SK-N-MC (cell line): ENCODE data around the gene SH2D5.

Source experiments
- DNase-seq: peaks from one replicate; pipeline ENCODE4 v3.0.0-alpha.2; 2011; ENCODE audit warnings: low read depth, low spot score
- H3K27ac ChIP-seq: fragments of 200-600 bp; sonication (generic); 2 replicates; pipeline ENCODE4 v1.5.1; 2016; ENCODE audit warnings: mixed run types
- H3K36me3 ChIP-seq: fragments of 200-600 bp; sonication (generic); 2 replicates; pipeline ENCODE4 v1.6.1; 2017; ENCODE audit warnings: antibody characterized with exemption, low read length, mixed read lengths; ENCODE audit not compliant: insufficient read depth
- H3K4me3 ChIP-seq: fragments of 200-600 bp; sonication (generic); 2 replicates; pipeline ENCODE4 v1.5.1; 2016
- H3K9ac ChIP-seq: fragments of 200-600 bp; sonication (generic); 2 replicates; pipeline ENCODE4 v1.8.0; 2017; ENCODE audit warnings: mixed run types, mixed read lengths; ENCODE audit not compliant: insufficient read length
- H3K9me3 ChIP-seq: fragments of 200-600 bp; sonication (generic); 2 replicates; pipeline ENCODE4 v1.6.1; 2017; ENCODE audit warnings: low read depth, mild to moderate bottlenecking, antibody characterized with exemption, low read length, moderate library complexity, mixed read lengths
- EZH2 ChIP-seq: fragments of 200-600 bp; sonication (generic); IDR thresholded peaks from one replicate; pipeline ENCODE4 v1.6.1; 2017; ENCODE audit warnings: antibody characterized with exemption
- FOXP2 ChIP-seq: optimal IDR thresholded peaks from 2 replicates; pipeline ENCODE3; 2011; ENCODE audit warnings: mild to moderate bottlenecking, moderate library complexity; ENCODE audit not compliant: insufficient read depth; ENCODE audit errors: extremely low read length, control extremely low read depth
- POLR2AphosphoS5 ChIP-seq: IDR thresholded peaks from 2 replicates; pipeline ENCODE4 v1.6.1; 2012; ENCODE audit warnings: mild to moderate bottlenecking, low read depth, low read length, borderline replicate concordance

Gene SH2D5

DNA sequence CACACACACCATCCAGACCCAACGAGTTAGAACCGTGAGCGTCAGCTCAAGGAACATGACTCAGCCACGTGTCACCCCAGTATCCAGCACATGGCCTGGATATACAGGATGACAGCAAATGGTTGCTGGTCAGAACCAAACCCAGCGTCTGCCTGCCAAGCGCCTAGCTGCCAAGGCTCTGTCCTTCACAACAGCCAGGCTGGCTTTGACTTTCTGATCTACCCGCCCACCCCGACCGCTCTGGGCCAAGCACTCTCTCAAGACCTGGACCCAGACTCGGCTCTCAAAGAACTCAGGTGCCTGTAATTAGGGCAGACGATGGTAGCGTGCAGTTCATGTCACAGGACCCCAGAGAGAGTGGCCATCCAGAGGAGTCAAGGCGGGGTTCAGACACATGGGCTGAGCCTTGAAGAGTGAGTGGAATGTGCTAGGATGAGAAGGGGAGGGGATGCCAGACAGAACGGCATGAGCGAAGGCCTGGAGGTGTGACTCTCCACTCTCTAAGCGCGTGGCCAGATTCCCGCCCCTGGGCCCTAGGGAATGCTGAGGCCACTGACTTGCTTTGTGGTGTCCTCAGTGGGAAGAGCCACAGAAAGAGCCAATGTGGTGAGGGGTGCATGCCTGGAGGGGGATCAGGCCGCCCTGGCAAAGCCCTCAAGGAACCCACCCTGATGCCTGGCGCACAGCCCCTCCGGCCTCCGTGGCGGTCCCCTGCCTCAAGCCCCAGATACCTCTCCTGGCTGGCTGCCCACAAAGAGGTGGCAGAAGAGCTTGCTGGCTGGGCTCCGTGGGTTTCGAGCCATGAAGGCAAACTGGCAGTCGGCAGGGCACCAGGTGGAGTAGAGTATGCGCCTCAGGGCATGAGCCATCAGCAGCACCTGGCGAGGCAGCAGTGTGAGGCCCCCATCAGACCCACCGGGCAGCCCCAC lies 7.0 kb downstream of the SH2D5 start:
- Histone ChIP-seq H3K27ac (no peak overlapping the region), H3K4me3 (no peak overlapping the region), H3K36me3 (no peaks in the 10 kb centered on the region), H3K9ac (no peak overlapping the region), H3K9me3 (no peaks in the 10 kb centered on the region)
- TF ChIP-seq POLR2AphosphoS5, result no peak
- TF ChIP-seq FOXP2, result no peak
- TF ChIP-seq EZH2, result no peak
- DNase-seq, result no peak

DNA sequence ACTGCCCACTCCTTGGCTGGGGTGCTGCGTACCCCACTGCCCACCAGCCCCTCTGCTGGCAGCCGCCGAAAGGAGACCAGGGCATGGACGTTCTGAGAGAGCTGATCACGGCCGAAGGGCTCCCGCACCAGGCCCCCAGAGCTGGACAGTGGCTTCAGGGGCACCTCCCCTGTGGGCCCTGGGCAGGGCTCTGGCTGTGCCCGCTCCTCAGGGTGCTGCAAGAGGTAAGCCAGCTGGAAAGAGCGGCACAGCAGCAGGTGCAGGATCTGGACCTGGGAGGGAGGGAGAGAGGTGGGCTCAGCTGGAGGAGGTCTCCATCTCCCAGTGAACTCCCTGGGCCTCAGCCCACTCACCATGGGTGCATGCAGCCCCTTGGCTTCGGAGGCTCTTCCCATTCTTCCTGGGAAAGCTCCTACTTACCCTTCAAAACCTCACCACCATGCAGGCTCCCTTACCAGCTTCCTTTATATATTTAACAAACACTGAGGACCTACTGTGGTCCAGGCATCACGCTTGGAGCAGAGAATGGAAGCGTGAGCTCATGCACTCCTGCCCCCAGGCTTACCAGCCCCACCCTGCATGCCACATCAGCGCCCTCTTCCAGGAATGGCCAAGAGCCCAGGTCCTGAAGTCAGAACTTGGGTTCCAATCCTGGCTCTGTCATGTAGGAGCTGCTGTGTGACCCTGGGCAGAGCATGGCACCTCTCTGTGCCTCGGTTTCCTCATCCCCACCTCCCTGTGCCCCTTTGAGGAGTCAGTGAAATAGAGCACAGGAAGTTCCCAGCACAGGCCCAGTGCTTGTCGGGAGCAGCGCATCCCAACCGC lies 7.9 kb downstream of the SH2D5 start:
- no peaks in the 10 kb centered on the region for H3K36me3 ChIP-seq
- no peak for DNase-seq
- no peak overlapping the region for H3K4me3 ChIP-seq
- no peaks in the 10 kb centered on the region for H3K9me3 ChIP-seq
- no peak overlapping the region for H3K27ac ChIP-seq
- TF ChIP-seq EZH2, result no peak
- no peak for TF ChIP-seq FOXP2
- no peak for TF ChIP-seq POLR2AphosphoS5
- no peak overlapping the region for H3K9ac ChIP-seq

- Histone ChIP-seq H3K4me3 (no peak overlapping the region), H3K9ac (no peak overlapping the region), H3K9me3 (no peaks in the 10 kb centered on the region), H3K36me3 (no peaks in the 10 kb centered on the region), H3K27ac (no peak overlapping the region)
- no peak for TF ChIP-seq FOXP2
- no peak for TF ChIP-seq EZH2
- no peak for TF ChIP-seq POLR2AphosphoS5
- DNase-seq, result no peak
These were observed 8.8 kb downstream of the SH2D5 start for GRCh38 chr1:20723537-20724363.

DNA sequence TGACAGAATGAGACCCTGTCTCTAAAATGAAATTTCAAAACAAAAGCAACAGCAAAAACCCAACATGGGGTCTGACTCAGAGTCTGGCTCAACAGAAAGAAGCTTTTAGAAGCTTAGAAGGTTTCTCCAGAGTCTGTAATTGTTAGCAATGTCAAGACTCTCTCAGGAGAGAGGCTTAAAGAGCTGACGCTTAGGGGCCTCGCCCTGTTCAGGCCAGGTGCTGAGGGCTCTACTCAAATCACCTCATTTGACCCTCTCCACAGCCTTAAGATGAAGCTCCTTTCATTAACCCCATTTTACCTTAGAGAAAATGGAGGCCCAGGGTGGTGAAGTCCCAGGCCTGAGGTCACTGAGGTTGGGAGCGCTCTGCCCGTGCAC lies 9.4 kb downstream of the SH2D5 start:
- Histone ChIP-seq H3K4me3 (no peak overlapping the region), H3K9ac (no peak overlapping the region), H3K27ac (no peak overlapping the region), H3K36me3 (no peaks in the 10 kb centered on the region), H3K9me3 (no peaks in the 10 kb centered on the region)
- DNase-seq, result no peak
- TF ChIP-seq FOXP2, result no peak
- no peak for TF ChIP-seq POLR2AphosphoS5
- no peak for TF ChIP-seq EZH2

DNA sequence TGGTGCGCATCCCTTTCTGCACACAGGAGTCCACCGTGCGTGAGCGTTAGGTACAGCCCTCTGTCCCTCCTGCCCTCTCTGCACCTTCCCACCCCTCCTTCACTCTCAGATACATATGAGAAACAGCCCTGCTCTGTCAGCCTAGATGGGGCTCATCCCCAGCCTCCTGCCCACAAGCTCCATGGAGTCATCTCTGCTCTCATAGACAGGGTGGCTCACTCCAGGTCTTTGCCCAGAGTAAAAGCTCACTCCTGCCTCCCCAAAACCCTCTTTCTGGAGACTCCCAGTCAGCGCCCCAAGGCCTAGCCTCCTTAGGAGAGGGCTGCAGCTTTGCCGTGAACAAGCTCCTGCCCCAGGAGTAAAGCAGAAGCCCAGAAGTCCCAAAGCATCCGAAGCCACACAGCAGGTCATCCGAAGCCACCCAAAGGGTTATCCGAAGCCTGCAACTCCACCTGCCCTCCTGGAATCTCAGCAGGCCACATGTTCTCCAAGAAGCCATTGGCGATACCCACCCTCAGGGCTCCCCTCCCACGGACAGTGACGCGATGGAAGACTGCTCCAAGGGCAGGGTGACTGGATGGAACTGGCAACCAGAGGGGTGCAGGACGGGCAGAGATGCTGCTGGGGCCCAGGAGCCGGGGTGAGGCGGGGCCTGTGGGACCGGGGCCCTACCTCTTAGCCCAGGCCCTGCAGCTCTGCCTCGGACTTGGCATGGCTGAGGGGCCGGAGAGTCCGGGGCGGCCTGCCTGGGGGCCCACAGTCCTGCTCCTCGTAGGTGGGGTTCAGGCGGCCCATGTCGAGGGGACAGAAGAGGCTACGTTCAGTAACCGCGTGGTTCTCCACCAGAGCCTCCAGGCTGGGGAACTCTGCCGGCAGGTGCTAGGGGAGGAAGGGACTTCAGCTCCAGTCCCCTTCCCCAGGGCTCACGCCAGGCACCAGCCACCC lies 11.1 kb downstream of the SH2D5 start:
- DNase-seq, result no peak
- Histone ChIP-seq H3K9ac (no peak overlapping the region), H3K9me3 (no peaks in the 10 kb centered on the region), H3K36me3 (no peaks in the 10 kb centered on the region), H3K4me3 (no peak overlapping the region), H3K27ac (no peak overlapping the region)
- TF ChIP-seq FOXP2, result no peak
- no peak for TF ChIP-seq POLR2AphosphoS5
- no peak for TF ChIP-seq EZH2

DNA sequence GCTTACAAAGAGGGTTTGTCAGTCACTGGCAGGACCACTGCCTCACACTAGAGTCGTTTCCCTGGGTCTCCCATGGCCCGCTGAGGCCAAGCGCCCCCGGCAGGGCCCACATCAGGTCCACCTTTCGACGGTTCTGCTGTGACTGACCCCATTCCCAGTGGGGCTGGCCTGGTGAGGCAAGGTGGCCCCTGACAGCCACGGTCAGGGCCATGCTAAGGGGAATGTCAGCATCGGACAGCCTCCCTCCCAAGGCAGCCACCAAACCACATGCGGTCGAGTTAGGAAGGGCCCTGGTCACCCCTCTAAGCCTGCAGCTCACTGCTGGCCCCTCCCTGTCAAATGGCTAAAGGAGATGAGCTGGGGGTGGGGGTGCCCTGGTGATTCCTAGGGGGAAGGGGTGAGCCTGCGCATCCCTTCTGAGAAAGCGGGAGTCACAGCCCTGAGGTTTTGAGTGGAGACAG lies 11.8 kb downstream of the SH2D5 start:
- H3K27ac ChIP-seq, result no peak overlapping the region
- TF ChIP-seq POLR2AphosphoS5, result no peak
- TF ChIP-seq EZH2, result no peak
- no peak for TF ChIP-seq FOXP2

More for the DNA sequence above, 11.8 kb downstream of the SH2D5 start:
- Histone ChIP-seq H3K4me3 (no peak overlapping the region), H3K9me3 (no peaks in the 10 kb centered on the region), H3K9ac (no peak overlapping the region), H3K36me3 (no peaks in the 10 kb centered on the region)
- DNase-seq, result no peak
